Left renal cortex interstitium (tissue), 4 donors: ENCODE measurements around the gene DUSP5. TPM values are rescaled to one million over a fixed set of nuclear protein-coding genes. Genes with fewer than 3 reads are reported as not detected.

Experiments used
- DNase-seq, 4 donors: peaks; one replicate each; pipeline ENCODE4 v3.0.0-alpha.2; 2013; ENCODE audit warnings: low read depth in 4 of 4, low spot score in 2 of 4, missing footprints in 1 of 4
- polyA plus RNA-seq, 4 donors: library from polyadenylated mRNA; unstranded; fragments of 120-200 nt; gene quantifications; one replicate each; pipeline ENCODE4 v1.2.1, GENCODE V29; 2013; ENCODE audit not compliant: insufficient read length in 4 of 4

Gene DUSP5
- polyA plus RNA-seq, 4 donors = 9.3 to 13.3 (median 10.6) TPM

DNA sequence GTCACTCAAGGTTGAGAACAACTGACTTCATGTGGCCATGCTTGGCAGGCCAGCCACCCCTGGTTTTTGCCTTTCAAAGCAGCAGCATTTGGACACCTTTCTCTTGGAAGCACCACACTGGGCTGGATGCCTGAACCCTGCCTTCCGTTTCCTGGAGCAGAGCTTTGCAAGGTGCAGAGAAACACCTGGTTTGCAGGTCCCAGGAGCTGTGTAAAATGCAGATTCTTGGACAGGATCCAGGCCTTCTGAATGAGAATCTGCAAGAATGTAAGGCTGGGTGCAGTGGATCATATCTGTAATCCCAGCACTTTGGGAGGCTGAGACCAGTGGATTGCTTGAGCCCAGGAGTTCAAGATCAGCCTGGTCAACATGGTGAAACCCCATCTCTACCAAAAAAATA is 18.0 kb upstream of the DUSP5 start:
- no peak for DNase-seq

DNA sequence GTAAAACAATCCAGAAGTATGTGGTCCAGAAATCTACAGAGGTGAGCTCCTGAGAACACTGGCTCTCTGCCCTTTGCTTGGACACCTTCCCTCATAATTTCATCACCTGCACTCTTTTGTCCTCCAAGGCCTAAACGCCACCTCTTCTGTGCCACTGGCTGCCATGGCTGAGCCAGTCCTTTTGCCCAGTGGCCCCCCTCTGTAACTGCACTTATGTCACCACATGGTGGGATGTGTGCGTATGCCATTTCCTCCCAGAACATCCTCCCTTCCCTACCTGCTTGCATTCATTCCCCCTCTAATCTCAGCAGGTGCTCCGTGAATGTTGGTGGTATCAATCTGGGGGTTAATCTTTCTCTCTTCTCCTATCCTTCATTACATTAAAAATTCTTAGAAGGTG is 17.3 kb upstream of the DUSP5 start:
- no peak for DNase-seq

DNA sequence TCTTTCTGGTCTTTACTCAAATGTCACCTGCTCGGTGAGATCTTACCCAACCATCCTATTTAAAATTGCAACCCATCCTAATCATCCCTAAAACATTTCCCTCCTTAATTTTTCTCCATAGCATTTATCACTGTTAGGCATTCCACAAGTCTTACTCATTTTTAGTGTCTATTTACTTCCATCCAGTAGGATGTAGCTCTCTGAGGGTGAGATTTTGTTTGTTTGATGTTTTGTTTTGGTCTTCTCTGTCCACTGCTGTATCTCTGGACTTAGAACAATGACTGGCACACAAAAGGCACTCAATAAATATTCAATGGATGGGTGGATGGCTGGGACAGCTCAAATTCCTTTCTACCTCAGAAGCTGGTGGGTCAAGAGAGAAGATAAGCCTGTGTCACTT is 15.8 kb upstream of the DUSP5 start:
- DNase-seq = no peak

DNA sequence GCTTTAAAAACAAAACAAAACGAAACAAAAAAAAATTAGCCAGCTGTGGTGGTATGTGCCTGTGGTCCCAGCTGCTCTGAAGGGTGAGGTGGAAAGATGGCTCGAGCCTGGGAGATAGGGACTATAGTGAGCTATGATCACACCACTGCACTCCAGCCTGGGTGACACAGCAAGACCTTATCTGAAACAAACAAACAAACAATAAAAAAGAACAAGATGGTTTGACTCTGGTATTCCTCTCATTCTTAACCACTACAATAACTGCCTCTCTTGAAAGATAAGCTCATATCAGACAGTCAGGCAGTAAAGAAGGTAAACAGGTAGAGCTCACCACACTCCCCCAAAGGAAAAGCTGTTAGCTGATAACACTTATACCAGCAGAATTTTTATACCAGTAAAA is 14.1 kb upstream of the DUSP5 start:
- no peak for DNase-seq

DNA sequence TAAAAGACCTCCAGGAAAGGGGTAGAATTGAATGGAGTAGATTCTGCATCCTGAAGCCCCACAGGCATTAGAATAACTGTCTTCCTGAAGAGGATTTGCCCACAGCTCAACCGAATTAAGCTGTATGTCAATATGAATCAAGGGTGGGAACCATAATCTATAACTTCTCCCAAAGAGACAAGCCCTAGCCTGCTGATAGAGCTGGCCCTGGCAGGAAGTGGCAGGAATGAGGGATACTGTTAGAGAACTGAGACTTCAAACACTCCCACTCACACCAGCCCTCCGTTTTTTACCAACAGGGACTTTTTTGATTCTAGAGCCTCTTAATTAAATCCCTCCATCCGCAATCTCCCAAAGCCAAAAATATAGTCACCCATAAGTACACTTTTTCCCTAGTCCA is 12.2 kb upstream of the DUSP5 start:
- no peak for DNase-seq

- DNase-seq = no peak
These were observed 10.9 kb upstream of the DUSP5 start for GRCh38 chr10:110486680-110487410.

DNA sequence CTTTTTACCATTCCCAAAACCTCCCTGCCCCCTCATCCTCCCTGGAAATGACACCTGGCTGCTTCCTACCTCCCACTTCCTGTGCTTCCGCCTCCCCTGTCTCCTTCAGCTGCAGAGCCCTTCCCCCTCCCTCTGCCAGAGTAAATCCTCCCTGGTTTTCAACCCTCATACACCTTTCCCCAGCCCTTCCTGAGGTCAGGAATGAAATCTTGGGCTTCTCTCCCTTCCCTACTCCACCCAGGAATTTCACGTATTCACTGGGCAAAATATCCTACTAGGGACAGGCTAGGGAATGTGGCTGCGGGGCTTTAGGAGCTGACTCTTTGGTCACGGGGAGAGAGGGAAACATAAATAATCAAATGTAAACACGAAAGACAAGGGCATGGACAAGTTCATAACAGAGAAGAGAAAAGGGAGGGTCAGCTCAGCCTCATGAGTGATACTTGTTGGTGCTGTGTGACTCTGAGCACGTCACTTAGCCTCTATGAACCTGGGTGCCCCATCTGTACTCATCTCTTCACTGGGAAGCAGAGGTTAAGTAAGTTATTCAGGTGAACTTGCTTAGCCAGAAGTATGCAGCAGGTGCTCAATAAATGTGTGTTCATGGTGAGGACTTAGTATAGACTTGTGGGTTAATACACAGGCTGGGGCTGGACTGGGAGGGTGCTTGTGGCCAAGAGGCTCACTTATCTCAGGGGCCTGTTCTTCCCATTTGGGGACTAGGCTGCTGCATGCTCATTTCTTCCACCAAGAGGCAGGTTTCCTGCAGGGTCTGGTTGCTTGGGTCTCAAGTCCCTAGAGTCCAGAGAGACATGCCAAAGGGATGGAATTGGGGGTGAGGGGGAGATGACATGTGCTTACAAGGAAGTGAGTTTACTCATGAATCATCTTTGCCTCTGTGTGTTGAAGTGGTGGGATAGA is 10.0 kb upstream of the DUSP5 start:
- no peak for DNase-seq

- no peak for DNase-seq
These were observed 9.4 kb upstream of the DUSP5 start for GRCh38 chr10:110488332-110488681.

DNA sequence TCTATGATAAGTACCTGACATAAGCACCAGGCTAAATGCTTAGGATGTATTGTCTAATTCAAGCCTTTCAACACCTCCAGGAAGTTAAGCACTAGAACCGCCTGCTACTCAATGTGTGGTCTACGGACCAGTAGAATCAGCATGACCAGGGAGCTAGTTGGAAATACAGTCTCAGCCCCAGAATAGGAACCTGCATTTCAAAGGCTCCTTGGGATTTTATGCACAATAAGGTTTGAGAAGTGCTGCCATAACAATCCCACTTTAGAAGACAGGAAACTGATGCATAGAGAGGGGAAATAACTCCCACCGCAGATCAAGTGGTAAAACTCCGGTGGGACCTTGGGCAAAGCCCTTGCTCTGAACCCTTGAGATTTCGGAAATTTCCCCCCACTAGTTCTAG is 8.8 kb upstream of the DUSP5 start:
- DNase-seq = no peak

DNA sequence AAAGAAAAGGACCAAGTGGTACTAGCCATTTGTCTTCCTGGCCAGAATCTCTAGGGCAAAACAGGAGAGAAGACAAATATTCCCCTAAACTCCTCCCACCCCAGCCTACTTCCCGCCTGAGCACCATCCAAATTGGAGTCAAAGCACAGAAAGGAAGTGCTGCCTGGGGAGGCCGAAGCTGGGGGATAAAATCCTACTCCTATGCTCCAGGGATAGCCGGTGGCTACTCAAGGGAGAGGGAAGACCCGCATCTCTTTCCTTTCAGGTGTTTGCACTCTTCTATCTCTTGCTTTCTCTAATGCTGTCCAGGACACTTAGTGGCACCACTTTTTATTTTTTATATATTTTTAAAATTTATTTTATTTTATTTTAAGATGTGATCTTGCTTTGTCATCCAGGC is 7.1 kb upstream of the DUSP5 start:
- DNase-seq = no peak

DNA sequence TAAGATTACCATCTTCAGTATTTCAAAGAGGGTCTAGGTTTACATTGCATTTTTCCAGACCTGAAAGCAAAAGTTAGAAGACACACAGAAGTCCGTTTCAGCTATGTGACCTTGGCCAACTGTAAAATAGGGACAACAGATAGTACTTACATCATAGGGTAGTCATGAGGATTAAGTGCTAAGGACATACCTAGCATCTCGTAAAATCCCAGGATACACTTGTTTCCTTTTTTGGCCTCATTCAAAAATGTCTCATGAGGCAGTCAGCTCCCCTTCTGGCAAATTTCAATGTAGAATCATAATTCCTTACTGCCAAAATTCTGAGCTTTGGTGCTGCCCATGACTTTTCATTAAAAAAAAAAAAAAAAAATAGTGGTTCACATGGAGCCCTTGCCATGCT is 6.4 kb upstream of the DUSP5 start:
- no peak for DNase-seq

DNA sequence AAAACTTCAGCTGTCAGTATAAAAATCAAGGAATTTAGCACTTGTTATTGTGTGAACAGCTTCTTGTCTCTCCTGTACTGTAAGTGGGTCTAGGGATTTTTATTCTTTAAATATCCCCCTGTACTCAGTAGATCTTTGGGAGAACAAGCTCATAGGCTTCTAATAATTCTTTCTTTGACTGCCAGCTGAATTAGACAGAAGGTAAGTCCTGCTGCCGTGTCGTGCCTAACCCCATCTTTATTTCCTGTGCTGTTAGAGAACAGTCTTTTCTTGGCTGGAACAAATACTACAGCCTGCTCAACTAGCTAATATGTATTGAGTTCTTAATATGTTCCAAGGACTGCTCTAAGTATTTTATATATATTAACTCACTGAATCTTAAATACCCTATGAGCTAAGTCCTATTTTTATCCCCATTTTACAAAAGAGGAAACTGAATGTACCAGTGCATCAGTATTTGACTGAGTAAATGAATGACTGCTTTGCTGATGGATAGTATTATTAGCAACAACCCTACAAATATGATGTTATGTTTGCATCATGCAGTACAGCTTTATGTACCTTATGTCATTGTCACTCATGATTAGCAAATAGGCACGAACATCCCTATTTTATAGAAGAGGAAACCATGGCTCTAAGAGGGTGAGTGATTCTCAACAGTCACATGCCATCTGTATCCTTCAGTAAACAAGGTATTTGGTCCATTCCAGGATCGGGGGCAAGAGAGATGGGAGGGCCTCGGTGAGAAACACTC is 5.5 kb upstream of the DUSP5 start:
- no peak for DNase-seq

GRCh38 chr10:110493832-110494426 is 3.8 kb upstream of the DUSP5 start:
- DNase-seq = no peak

- no peak for DNase-seq
These were observed 3.2 kb upstream of the DUSP5 start for GRCh38 chr10:110494532-110494931.

- DNase-seq = no peak
These were observed 1.8 kb upstream of the DUSP5 start for GRCh38 chr10:110495731-110496552.

GRCh38 chr10:110496553-110497437 is 912 bp upstream of the DUSP5 start:
- DNase-seq = no peak

GRCh38 chr10:110498087-110498981 is 627 bp downstream of the DUSP5 start:
- no peak for DNase-seq
